Measurements from ENCODE around the gene NDUFA8. TPM values are rescaled to one million over a fixed set of nuclear protein-coding genes. Genes with fewer than 3 reads are reported as not detected.

Gene NDUFA8
- total RNA-seq, 1 experiment from 2014 or later = 42.7 TPM

DNA sequence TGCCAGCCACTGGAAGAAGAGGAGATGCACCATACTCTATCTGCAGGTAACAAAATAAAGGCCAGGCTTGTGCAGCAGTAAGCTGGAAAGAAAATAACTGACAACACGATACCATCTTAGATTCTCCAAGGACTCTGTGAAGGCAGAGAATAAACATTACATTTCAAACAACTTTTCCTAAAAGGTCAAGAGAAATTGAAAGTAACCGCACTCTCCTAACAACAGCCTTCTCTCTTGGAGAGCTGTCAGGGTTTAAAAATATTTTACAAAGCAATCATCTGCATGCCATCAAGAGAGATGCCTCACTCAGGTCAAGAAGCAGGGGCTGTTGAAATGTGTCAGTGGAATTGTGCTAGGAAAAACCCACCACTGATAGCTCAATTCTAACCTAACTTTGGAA, 53.0 kb downstream of the NDUFA8 start:
- H3K4me3 ChIP-seq (ENCODE audit: low read length) = no peak overlapping the region
- H3K36me3 ChIP-seq (ENCODE audit: insufficient read depth, low read length) = no peaks in the 10 kb centered on the region
- DNase-seq = no peak
- no peak overlapping the region for H2AFZ ChIP-seq (ENCODE audit: low read length)
- no peaks in the 10 kb centered on the region for H3K9me3 ChIP-seq (ENCODE audit: low read length)
- H3K27me3 ChIP-seq (ENCODE audit: low read length) = peaks cover 2% of the 10 kb centered on the region; the same call in 1 of the 2 replicates
- no peaks in the 10 kb centered on the region for H3K9me2 ChIP-seq (replicated peaks; ENCODE audit: insufficient read depth, low read length)
- H3K4me2 ChIP-seq (ENCODE audit: low read depth, low read length, poor library complexity, severe bottlenecking) = no peak overlapping the region
- no peaks in the 10 kb centered on the region for H4K20me1 ChIP-seq (ENCODE audit: insufficient read depth, low read depth, low read length)
- no peak overlapping the region for H3K9ac ChIP-seq (ENCODE audit: low read length)
- no peaks in the 10 kb centered on the region for H3K4me1 ChIP-seq (ENCODE audit: low read length)
- H3K27ac ChIP-seq (ENCODE audit: low read length) = no peak overlapping the region
- H3K79me2 ChIP-seq (ENCODE audit: low read length) = no peaks in the 10 kb centered on the region

DNA sequence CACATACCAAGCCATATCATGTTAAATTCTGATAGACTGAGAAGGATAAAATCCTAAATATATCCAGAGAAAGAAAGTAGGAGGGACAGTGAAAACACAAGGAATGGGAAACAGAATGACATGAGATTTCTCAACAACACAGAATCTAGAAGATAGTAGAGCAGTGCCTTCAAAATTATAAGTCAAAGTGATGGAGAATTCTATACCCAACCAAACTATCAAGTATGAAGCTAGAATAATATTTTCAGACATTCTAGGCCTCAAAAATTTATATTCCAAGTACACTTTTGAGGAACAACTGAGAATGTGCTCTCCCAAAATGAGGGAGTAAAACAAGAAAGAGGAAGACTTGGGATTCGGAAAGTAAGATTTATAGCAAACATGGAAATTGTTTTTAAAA, 55.6 kb downstream of the NDUFA8 start:
- DNase-seq = no peak

DNA sequence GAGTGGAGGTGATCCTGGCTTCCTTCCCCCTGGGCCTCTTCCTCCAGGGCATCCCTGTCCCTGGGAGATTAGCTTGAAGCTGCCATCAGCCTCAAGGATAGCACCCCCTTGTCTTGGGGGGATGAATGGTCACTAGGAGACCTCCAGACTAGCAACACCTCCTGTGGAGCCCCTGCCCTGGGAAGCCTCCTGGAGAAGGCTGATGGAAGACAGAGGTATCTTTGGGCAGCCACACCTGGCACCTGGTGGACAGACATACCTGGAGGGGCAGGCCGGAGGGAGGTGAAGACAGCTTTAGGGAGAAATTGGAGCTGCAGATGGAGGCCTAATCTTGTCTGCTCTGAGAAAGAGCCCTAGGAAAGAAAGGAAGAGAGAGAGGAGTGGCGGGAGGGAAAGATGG, 57.4 kb downstream of the NDUFA8 start:
- Histone ChIP-seq H3K4me2 (ENCODE audit: low read depth, low read length, poor library complexity, severe bottlenecking) (no peak overlapping the region), H3K4me1 (ENCODE audit: low read length) (no peaks in the 10 kb centered on the region), H2AFZ (ENCODE audit: low read length) (no peak overlapping the region), H3K27me3 (ENCODE audit: low read length) (peaks cover 2% of the 10 kb centered on the region; the same call in 1 of the 2 replicates), H4K20me1 (ENCODE audit: insufficient read depth, low read depth, low read length) (no peaks in the 10 kb centered on the region), H3K9me2 (replicated peaks; ENCODE audit: insufficient read depth, low read length) (no peaks in the 10 kb centered on the region), H3K9me3 (ENCODE audit: low read length) (no peaks in the 10 kb centered on the region), H3K9ac (ENCODE audit: low read length) (no peak overlapping the region), H3K4me3 (ENCODE audit: low read length) (no peak overlapping the region), H3K79me2 (ENCODE audit: low read length) (no peaks in the 10 kb centered on the region), H3K36me3 (ENCODE audit: insufficient read depth, low read length) (no peaks in the 10 kb centered on the region), H3K27ac (ENCODE audit: low read length) (no peak overlapping the region)
- no peak for DNase-seq

More for the DNA sequence above, 55.6 kb downstream of the NDUFA8 start:
- Histone ChIP-seq H3K79me2 (ENCODE audit: low read length) (no peaks in the 10 kb centered on the region), H3K4me2 (ENCODE audit: low read depth, low read length, poor library complexity, severe bottlenecking) (no peak overlapping the region), H3K9ac (ENCODE audit: low read length) (no peak overlapping the region), H3K9me2 (replicated peaks; ENCODE audit: insufficient read depth, low read length) (no peaks in the 10 kb centered on the region), H3K27ac (ENCODE audit: low read length) (no peak overlapping the region), H3K4me1 (ENCODE audit: low read length) (no peaks in the 10 kb centered on the region), H2AFZ (ENCODE audit: low read length) (no peak overlapping the region), H4K20me1 (ENCODE audit: insufficient read depth, low read depth, low read length) (no peaks in the 10 kb centered on the region), H3K9me3 (ENCODE audit: low read length) (no peaks in the 10 kb centered on the region), H3K27me3 (ENCODE audit: low read length) (peaks cover 2% of the 10 kb centered on the region; the same call in 1 of the 2 replicates), H3K4me3 (ENCODE audit: low read length) (no peak overlapping the region), H3K36me3 (ENCODE audit: insufficient read depth, low read length) (no peaks in the 10 kb centered on the region)

DNA sequence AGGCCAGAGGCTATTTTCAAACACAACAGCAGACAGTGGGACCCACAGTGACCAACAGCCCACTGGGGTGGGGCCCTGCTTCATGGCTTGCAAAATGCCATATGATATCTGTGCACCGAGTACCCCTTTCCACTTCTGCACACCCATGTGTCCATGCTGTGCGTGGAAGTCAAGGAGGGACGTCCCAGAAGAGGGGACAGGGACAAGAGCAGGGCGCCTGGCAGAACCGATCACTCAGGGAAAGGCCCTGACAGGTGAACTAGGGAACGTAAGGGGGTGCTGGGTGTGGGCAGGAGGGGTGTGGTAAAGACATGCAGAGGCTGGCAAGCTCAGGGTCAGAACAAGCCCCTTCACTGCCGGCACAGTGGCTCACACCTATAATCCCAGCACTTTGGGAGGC, 58.8 kb downstream of the NDUFA8 start:
- no peak overlapping the region for H3K9ac ChIP-seq (ENCODE audit: low read length)
- no peak overlapping the region for H2AFZ ChIP-seq (ENCODE audit: low read length)
- H3K4me3 ChIP-seq (ENCODE audit: low read length) = no peak overlapping the region
- H3K9me2 ChIP-seq (replicated peaks; ENCODE audit: insufficient read depth, low read length) = no peaks in the 10 kb centered on the region
- no peak overlapping the region for H3K4me2 ChIP-seq (ENCODE audit: low read depth, low read length, poor library complexity, severe bottlenecking)
- no peaks in the 10 kb centered on the region for H3K36me3 ChIP-seq (ENCODE audit: insufficient read depth, low read length)
- H3K27ac ChIP-seq (ENCODE audit: low read length) = no peak overlapping the region
- H3K79me2 ChIP-seq (ENCODE audit: low read length) = no peaks in the 10 kb centered on the region
- H3K9me3 ChIP-seq (ENCODE audit: low read length) = no peaks in the 10 kb centered on the region
- no peaks in the 10 kb centered on the region for H4K20me1 ChIP-seq (ENCODE audit: insufficient read depth, low read depth, low read length)
- peaks cover 2% of the 10 kb centered on the region; the same call in 1 of the 2 replicates for H3K27me3 ChIP-seq (ENCODE audit: low read length)
- H3K4me1 ChIP-seq (ENCODE audit: low read length) = no peaks in the 10 kb centered on the region
- DNase-seq = no peak

DNA sequence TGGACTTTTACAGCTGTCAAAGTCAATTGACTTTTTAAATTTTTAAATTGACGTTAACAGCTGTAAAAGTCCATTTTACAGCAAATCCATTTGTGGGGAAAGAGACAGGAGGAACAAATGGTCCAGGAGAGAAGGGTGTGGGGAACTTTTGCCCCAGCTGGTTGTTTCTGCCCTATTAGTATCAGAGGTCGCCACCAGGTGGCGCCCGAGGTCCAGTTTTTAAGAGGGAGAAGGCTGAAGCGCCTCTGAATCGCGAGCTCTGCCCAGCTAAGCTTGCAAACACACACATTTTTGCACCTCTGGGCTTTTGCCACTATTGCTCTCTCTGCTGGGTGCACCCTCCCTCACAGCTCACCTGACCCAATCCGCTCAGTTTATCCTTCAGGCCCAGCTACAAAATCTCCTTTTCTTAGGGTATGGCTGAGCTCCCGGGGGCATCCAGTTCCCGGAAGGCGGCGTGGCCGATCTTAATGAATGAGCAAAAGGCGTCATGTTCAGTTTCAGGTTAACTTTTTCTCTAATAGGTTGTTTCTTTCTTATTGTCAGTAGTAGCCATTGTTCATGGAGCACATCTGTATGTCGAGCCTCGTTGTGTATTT, 60.2 kb downstream of the NDUFA8 start:
- Histone ChIP-seq H3K9me3 (ENCODE audit: low read length) (no peaks in the 10 kb centered on the region), H3K36me3 (ENCODE audit: insufficient read depth, low read length) (no peaks in the 10 kb centered on the region), H3K9ac (ENCODE audit: low read length) (no peak overlapping the region), H3K79me2 (ENCODE audit: low read length) (no peaks in the 10 kb centered on the region), H3K4me1 (ENCODE audit: low read length) (no peaks in the 10 kb centered on the region), H3K27me3 (ENCODE audit: low read length) (peaks cover 2% of the 10 kb centered on the region; the same call in 1 of the 2 replicates), H3K4me2 (ENCODE audit: low read depth, low read length, poor library complexity, severe bottlenecking) (no peak overlapping the region), H4K20me1 (ENCODE audit: insufficient read depth, low read depth, low read length) (no peaks in the 10 kb centered on the region), H3K4me3 (ENCODE audit: low read length) (no peak overlapping the region), H3K27ac (ENCODE audit: low read length) (no peak overlapping the region), H2AFZ (ENCODE audit: low read length) (no peak overlapping the region), H3K9me2 (replicated peaks; ENCODE audit: insufficient read depth, low read length) (no peaks in the 10 kb centered on the region)
- DNase-seq = peak; percentile 93

DNA sequence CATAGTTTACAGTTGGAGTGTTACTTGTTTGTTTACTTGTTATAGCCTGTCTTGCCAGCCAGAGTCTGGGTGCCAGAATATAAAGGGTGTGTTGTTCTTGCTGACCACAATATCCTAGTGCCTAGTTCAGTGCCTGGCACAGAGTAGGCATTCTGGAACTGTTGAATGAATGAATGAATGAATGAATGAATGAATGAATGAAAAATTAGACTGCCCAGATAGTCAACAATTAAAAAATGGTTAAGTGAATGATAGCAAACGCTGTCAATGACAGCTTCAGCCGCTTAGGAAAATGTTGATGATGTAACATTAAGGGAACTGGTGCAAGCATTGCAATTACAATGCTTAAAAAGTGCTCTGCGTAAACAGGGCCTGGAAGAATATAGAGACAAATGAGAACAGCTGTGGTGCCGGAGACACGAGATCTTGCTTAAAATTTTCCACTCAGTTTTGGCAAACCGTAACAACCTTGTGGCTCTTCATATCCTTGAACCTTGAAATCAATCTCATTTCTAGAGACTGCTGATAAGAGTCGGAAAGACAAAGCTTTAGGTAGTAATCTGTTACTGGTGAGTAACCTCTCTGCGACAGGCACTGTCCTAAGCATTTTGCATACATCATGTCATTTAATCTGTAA, 61.8 kb downstream of the NDUFA8 start:
- H3K4me2 ChIP-seq (ENCODE audit: low read depth, low read length, poor library complexity, severe bottlenecking) = no peak overlapping the region
- H3K27me3 ChIP-seq (ENCODE audit: low read length) = no peaks in the 10 kb centered on the region
- no peak overlapping the region for H2AFZ ChIP-seq (ENCODE audit: low read length)
- H4K20me1 ChIP-seq (ENCODE audit: insufficient read depth, low read depth, low read length) = no peaks in the 10 kb centered on the region
- H3K79me2 ChIP-seq (ENCODE audit: low read length) = no peaks in the 10 kb centered on the region
- no peak overlapping the region for H3K4me3 ChIP-seq (ENCODE audit: low read length)
- H3K4me1 ChIP-seq (ENCODE audit: low read length) = peaks cover 4% of the 10 kb centered on the region
- H3K9me2 ChIP-seq (replicated peaks; ENCODE audit: insufficient read depth, low read length) = no peaks in the 10 kb centered on the region
- no peak overlapping the region for H3K9ac ChIP-seq (ENCODE audit: low read length)
- H3K27ac ChIP-seq (ENCODE audit: low read length) = no peak overlapping the region
- no peaks in the 10 kb centered on the region for H3K36me3 ChIP-seq (ENCODE audit: insufficient read depth, low read length)
- DNase-seq = no peak
- no peaks in the 10 kb centered on the region for H3K9me3 ChIP-seq (ENCODE audit: low read length)

DNA sequence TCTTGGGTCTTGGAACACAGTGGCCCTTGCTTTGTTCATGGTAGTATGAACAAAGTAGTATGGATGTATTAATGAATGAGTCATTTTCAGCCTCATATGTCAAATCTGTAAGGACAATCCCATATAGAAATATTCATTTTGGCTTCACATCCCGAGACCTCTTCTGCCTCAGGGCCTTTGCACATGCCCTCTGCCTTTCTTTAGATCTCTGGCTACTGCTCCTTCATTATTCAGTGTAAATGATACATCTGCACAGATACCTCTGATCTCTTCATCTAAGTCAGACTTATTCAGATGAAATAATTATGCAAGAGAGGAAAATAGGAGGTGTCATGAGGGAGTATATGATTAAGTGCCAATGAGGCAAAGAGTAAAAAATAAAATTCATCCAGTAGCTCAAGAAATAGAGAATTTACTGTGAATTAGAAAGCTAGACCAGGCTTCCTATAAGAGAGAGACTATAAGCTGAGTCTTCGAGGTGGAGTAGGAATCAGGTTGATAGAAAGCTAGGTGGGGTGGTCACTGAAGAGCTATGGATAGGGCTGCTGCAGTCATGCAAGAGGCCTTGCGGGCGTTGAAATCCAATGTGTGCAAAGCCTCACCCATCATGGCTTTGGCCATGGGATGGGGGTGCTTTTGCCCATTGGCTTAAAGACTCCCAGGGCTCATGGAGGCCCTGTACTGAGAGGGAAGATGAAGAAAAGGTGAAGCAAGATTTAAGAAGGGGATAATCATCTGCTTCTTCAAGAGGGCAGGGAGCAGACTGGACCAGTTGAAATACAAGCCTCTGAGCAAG, 62.8 kb downstream of the NDUFA8 start:
- Histone ChIP-seq H3K4me3 (ENCODE audit: low read length) (no peak overlapping the region), H3K4me2 (ENCODE audit: low read depth, low read length, poor library complexity, severe bottlenecking) (no peak overlapping the region), H3K27ac (ENCODE audit: low read length) (no peak overlapping the region), H3K79me2 (ENCODE audit: low read length) (no peaks in the 10 kb centered on the region), H2AFZ (ENCODE audit: low read length) (no peak overlapping the region), H3K27me3 (ENCODE audit: low read length) (no peaks in the 10 kb centered on the region), H3K4me1 (ENCODE audit: low read length) (peaks cover 9% of the 10 kb centered on the region), H3K9me2 (replicated peaks; ENCODE audit: insufficient read depth, low read length) (no peaks in the 10 kb centered on the region), H3K36me3 (ENCODE audit: insufficient read depth, low read length) (no peaks in the 10 kb centered on the region), H4K20me1 (ENCODE audit: insufficient read depth, low read depth, low read length) (no peaks in the 10 kb centered on the region; the same call in 1 of the 2 replicates), H3K9ac (ENCODE audit: low read length) (no peak overlapping the region), H3K9me3 (ENCODE audit: low read length) (no peaks in the 10 kb centered on the region)
- no peak for DNase-seq
